HepG2 (cell line): ENCODE data around the gene KLF15. TPM values are rescaled to one million over a fixed set of nuclear protein-coding genes. Genes with fewer than 3 reads are reported as not detected.

Experiments
- ADNP ChIP-seq: sonication (generic); formaldehyde crosslinking; IDR thresholded peaks from 2 replicates; pipeline ENCODE4 v1.4.0; 2020; ENCODE audit warnings: missing genetic modification reagents
- AGO2 ChIP-seq: fragments of 200-400 bp; formaldehyde crosslinking; optimal IDR thresholded peaks from 2 replicates; pipeline ENCODE3; 2017; ENCODE audit warnings: mild to moderate bottlenecking, low read depth, low read length, moderate library complexity
- ATRX ChIP-seq: sonication (generic); formaldehyde crosslinking; IDR thresholded peaks from 2 replicates; pipeline ENCODE4 v1.4.0; 2020; ENCODE audit warnings: missing genetic modification reagents, borderline replicate concordance
- FOSL2 ChIP-seq: sonication (generic); formaldehyde crosslinking; IDR thresholded peaks from 2 replicates; pipeline ENCODE4 v1.4.0; 2020; ENCODE audit warnings: missing genetic modification reagents
- GATAD1 ChIP-seq: IDR thresholded peaks from 2 replicates; pipeline ENCODE4 v1.6.1; 2016; ENCODE audit warnings: missing genetic modification reagents, missing compliant biosample characterization
- HDAC1 ChIP-seq: sonication (generic); formaldehyde crosslinking; IDR thresholded peaks from 2 replicates; pipeline ENCODE4 v1.5.1; 2020; ENCODE audit warnings: mild to moderate bottlenecking, missing genetic modification reagents
- HIVEP1 ChIP-seq: sonication (generic); formaldehyde crosslinking; IDR thresholded peaks from 2 replicates; pipeline ENCODE4 v1.4.0; 2020; ENCODE audit warnings: mild to moderate bottlenecking, missing genetic modification reagents
- IKZF4 ChIP-seq: sonication (generic); formaldehyde crosslinking; IDR thresholded peaks from 2 replicates; pipeline ENCODE4 v1.5.1; 2020; ENCODE audit warnings: borderline replicate concordance, mild to moderate bottlenecking, low read depth, missing genetic modification reagents; ENCODE audit errors: not compliant biosample characterization
- KDM5A ChIP-seq: fragments of 200-600 bp; sonication (generic); IDR thresholded peaks from 2 replicates; pipeline ENCODE4 v1.7.0; 2018; ENCODE audit warnings: antibody characterized with exemption, mild to moderate bottlenecking, low read length, borderline replicate concordance
- KDM5B ChIP-seq: sonication (generic); formaldehyde crosslinking; IDR thresholded peaks from 2 replicates; pipeline ENCODE4 v1.4.0; 2020; ENCODE audit warnings: missing genetic modification reagents, mild to moderate bottlenecking, borderline replicate concordance
- KLF16 ChIP-seq, 2 experiments: sonication (generic) in 1 of 2; formaldehyde crosslinking in 1 of 2; IDR thresholded peaks; 2 replicates each; pipeline versions ENCODE4 v1.6.1 to v1.8.0; 2016 to 2023; ENCODE audit warnings: missing genetic modification reagents in 2 of 2, missing compliant biosample characterization in 1 of 2
- MXD4 ChIP-seq: IDR thresholded peaks from 2 replicates; pipeline ENCODE4 v1.6.1; 2016; ENCODE audit warnings: mild to moderate bottlenecking, missing biosample characterization, missing genetic modification reagents
- MYNN ChIP-seq: sonication (generic); formaldehyde crosslinking; IDR thresholded peaks from 2 replicates; pipeline ENCODE4 v1.4.0; 2020; ENCODE audit warnings: mild to moderate bottlenecking, low read depth, missing genetic modification reagents
- NFE2L2 ChIP-seq: fragments of 150-350 bp; IDR thresholded peaks from 2 replicates; pipeline ENCODE4 v1.6.1; 2014; ENCODE audit warnings: low read length
- NR3C1 ChIP-seq: sonication (generic); formaldehyde crosslinking; IDR thresholded peaks from 2 replicates; pipeline ENCODE4 v1.4.0; 2020; ENCODE audit warnings: missing genetic modification reagents
- POLR2AphosphoS2 ChIP-seq: IDR thresholded peaks from 2 replicates; pipeline ENCODE4 v1.6.1; 2011; ENCODE audit warnings: low read depth, low read length, improper control_type of control experiment
- REST ChIP-seq, 2 experiments: IDR thresholded peaks; 2 replicates each; pipeline ENCODE4 v1.6.1; 2011 to 2012; ENCODE audit warnings: low read length in 2 of 2, borderline replicate concordance in 1 of 2, low read depth in 1 of 2, mild to moderate bottlenecking in 1 of 2, moderate library complexity in 1 of 2
- SMAD1 ChIP-seq: sonication (generic); formaldehyde crosslinking; IDR thresholded peaks from 2 replicates; pipeline ENCODE4 v1.4.0; 2020; ENCODE audit warnings: missing genetic modification reagents, low read depth, mild to moderate bottlenecking, borderline replicate concordance
- TERF1 ChIP-seq: sonication (generic); formaldehyde crosslinking; IDR thresholded peaks from 2 replicates; pipeline ENCODE4 v1.8.0; 2022; ENCODE audit warnings: mild to moderate bottlenecking, missing genetic modification reagents, moderate library complexity
- TFDP1 ChIP-seq: IDR thresholded peaks from 2 replicates; pipeline ENCODE4 v1.6.1; 2016; ENCODE audit warnings: missing compliant biosample characterization, missing genetic modification reagents, borderline replicate concordance
- XRCC5 ChIP-seq: fragments of 200-400 bp; formaldehyde crosslinking; optimal IDR thresholded peaks from 2 replicates; pipeline ENCODE3; 2017; ENCODE audit warnings: mild to moderate bottlenecking, low read length
- ZFAT ChIP-seq: sonication (generic); formaldehyde crosslinking; conservative IDR thresholded peaks from 2 replicates; pipeline ENCODE4 v1.8.1; 2023; ENCODE audit warnings: missing genetic modification reagents, inconsistent platforms
- ZNF552 ChIP-seq: sonication (generic); formaldehyde crosslinking; IDR thresholded peaks from 2 replicates; pipeline ENCODE4 v1.9.0; 2022; ENCODE audit warnings: missing genetic modification reagents, mild to moderate bottlenecking, borderline replicate concordance
- ZNF614 ChIP-seq: IDR thresholded peaks from 2 replicates; pipeline ENCODE4 v1.6.1; 2018; ENCODE audit warnings: missing biosample characterization, missing genetic modification reagents, inconsistent platforms, borderline replicate concordance
- ZNF747 ChIP-seq: sonication (generic); formaldehyde crosslinking; IDR thresholded peaks from 2 replicates; pipeline ENCODE4 v1.8.1; 2023; ENCODE audit warnings: missing genetic modification reagents, mild to moderate bottlenecking, borderline replicate concordance
- ZNF790 ChIP-seq: sonication (generic); formaldehyde crosslinking; IDR thresholded peaks from 2 replicates; pipeline ENCODE4 v1.8.0; 2022; ENCODE audit warnings: missing genetic modification reagents, mild to moderate bottlenecking, borderline replicate concordance
- polyA plus RNA-seq, 8 experiments: library from polyadenylated mRNA; depleted of rRNA in 3 of 8; stranded (reverse) in 7 of 8; unstranded in 1 of 8; fragments of >200 nt; fragmentation: Illumina TruSeq in 4 of 8; extraction: Trizol in 4 of 8; gene quantifications; 2 replicates each; pipeline versions ENCODE4 v1.2.1 to v1.2.3, GENCODE V29; 2011 to 2016; ENCODE audit warnings: low read depth in 4 of 8, missing spikeins in 1 of 8, mixed read lengths in 1 of 8; ENCODE audit not compliant: insufficient read depth in 1 of 8
- total RNA-seq, 5 experiments: library from RNA; depleted of rRNA; stranded (reverse); fragments of >200 nt; fragmentation: Illumina TruSeq; extraction: Trizol; gene quantifications; 2 replicates each; pipeline ENCODE4 v1.2.3, GENCODE V29; 2016; ENCODE audit warnings: low read depth in 1 of 5

Gene KLF15
- total and polyA plus RNA-seq, 2 of the 13 experiments (the other 11 are each of a cell fraction or from before 2014, with no cell fraction given), result 7.1 to 7.8 TPM

GRCh38 chr3:126300761-126301481, 56.3 kb downstream of the KLF15 start (continued):
- TF ChIP-seq KLF16 (CRISPR knock-in tag; IDR thresholded peaks at IDR 0.05) (no peak), HDAC1 (CRISPR knock-in tag) (peak; percentile 37), NR3C1 (CRISPR knock-in tag) (no peak), MXD4 (CRISPR knock-in tag) (peak; percentile 68), ADNP (CRISPR knock-in tag) (no peak), ATRX (CRISPR knock-in tag) (no peak), TERF1 (CRISPR knock-in tag) (no peak), MYNN (CRISPR knock-in tag) (no peak), GATAD1 (CRISPR knock-in tag) (no peak), AGO2 (no peak), ZNF614 (CRISPR knock-in tag) (no peak), POLR2AphosphoS2 (no peak), HIVEP1 (CRISPR knock-in tag) (no peak), KDM5B (CRISPR knock-in tag) (no peak), REST (IDR thresholded peaks at IDR 0.05; ENCODE audit: borderline replicate concordance in 1 of 2, low read depth in 1 of 2, low read length in 2 of 2) (no peak), ZNF790 (CRISPR knock-in tag) (no peak), ZFAT (CRISPR knock-in tag) (no peak), KDM5A (no peak), IKZF4 (CRISPR knock-in tag) (no peak), ZNF552 (CRISPR knock-in tag) (no peak), NFE2L2 (no peak), XRCC5 (no peak), TFDP1 (CRISPR knock-in tag) (peak; percentile 41; the same call in 1 of the 2 replicates), SMAD1 (CRISPR knock-in tag) (no peak), ZNF747 (no peak), FOSL2 (CRISPR knock-in tag) (no peak)
